ENCODE results near the gene DNAJC3.
"Not testable (repeated sequence)": the region's sequence is repeated elsewhere in the genome, so short reads cannot be mapped to it uniquely, and the experiment has no call there.

The DNAJC3 gene

GRCh38 chr13:95784900-95785290 is 108.0 kb downstream of the DNAJC3 start:
- no peak overlapping the region for H3K4me3 ChIP-seq (ENCODE audit: low read depth, low read length)
- POLR2A ChIA-PET = interaction anchor here (1.1 kb wide), 1 partner anchor 108 kb away, joined by 4 read pairs; the partner anchor contains the start of gene DNAJC3
- CTCF ChIA-PET = interaction anchor here (0.9 to 1.1 kb wide), 2 partner anchors 9 to 161 kb away, joined by 3 to 5 read pairs; no protein-coding TSS in a partner anchor
- no peak for TF ChIP-seq CTCF (IDR thresholded peaks at IDR 0.05; ENCODE audit: insufficient read depth, low read length, missing control alignments)
- DNase-seq (ENCODE audit: low read depth, low spot score) = no peak

GRCh38 chr13:95787356-95788099 is 110.6 kb downstream of the DNAJC3 start:
- TF ChIP-seq CTCF (IDR thresholded peaks at IDR 0.05; ENCODE audit: insufficient read depth, low read length, missing control alignments) = no peak
- DNase-seq (ENCODE audit: low read depth, low spot score) = no peak
- CTCF ChIA-PET = no interaction called here
- no peak overlapping the region for H3K4me3 ChIP-seq (ENCODE audit: low read depth, low read length)
- POLR2A ChIA-PET = no interaction called here

GRCh38 chr13:95788100-95788463 is 111.1 kb downstream of the DNAJC3 start:
- ChIA-PET CTCF (interaction anchor here (1.1 kb wide), 1 partner anchor 46 kb away, joined by 4 read pairs; no protein-coding TSS in a partner anchor), POLR2A (no interaction called here)

GRCh38 chr13:95789315-95789714 is 112.4 kb downstream of the DNAJC3 start:
- CTCF ChIA-PET = interaction anchor here (2.8 kb wide), 1 partner anchor 165 kb away, joined by 8 read pairs; no protein-coding TSS in a partner anchor

More at GRCh38 chr13:95788100-95788463, 111.1 kb downstream of the DNAJC3 start:
- TF ChIP-seq CTCF (IDR thresholded peaks at IDR 0.05; ENCODE audit: insufficient read depth, low read length, missing control alignments) = no peak
- DNase-seq (ENCODE audit: low read depth, low spot score) = no peak
- H3K4me3 ChIP-seq (ENCODE audit: low read depth, low read length) = no peak overlapping the region

GRCh38 chr13:95791084-95791722 is 114.3 kb downstream of the DNAJC3 start:
- H3K4me3 ChIP-seq (ENCODE audit: low read depth, low read length) = no peak overlapping the region
- CTCF ChIA-PET = interaction anchor here (0.7 to 2.8 kb wide), 2 partner anchors 42 to 167 kb away, joined by 4 to 8 read pairs; no protein-coding TSS in a partner anchor
- POLR2A ChIA-PET = no interaction called here
- no peak for DNase-seq (ENCODE audit: low read depth, low spot score)
- no peak for TF ChIP-seq CTCF (IDR thresholded peaks at IDR 0.05; ENCODE audit: insufficient read depth, low read length, missing control alignments)

More at GRCh38 chr13:95789315-95789714, 112.4 kb downstream of the DNAJC3 start:
- H3K4me3 ChIP-seq (ENCODE audit: low read depth, low read length); POLR2A ChIA-PET; DNase-seq (ENCODE audit: low read depth, low spot score): not testable (repeated sequence)

- no peak for TF ChIP-seq CTCF (IDR thresholded peaks at IDR 0.05; ENCODE audit: insufficient read depth, low read length, missing control alignments)
- no peak overlapping the region for H3K4me3 ChIP-seq (ENCODE audit: low read depth, low read length)
- ChIA-PET POLR2A (no interaction called here), CTCF (no interaction called here)
- no peak for DNase-seq (ENCODE audit: low read depth, low spot score)
Observed at GRCh38 chr13:95793018-95793555, 116.1 kb downstream of the DNAJC3 start.

Data from AG04449 (cell line).